Measurements from ENCODE around the gene PIGR.
A peak's percentile ranks its signal among the peaks of the same experiment; 100 is the strongest.

Gene PIGR

GRCh38 chr1:206958144-206958543 is 11.9 kb upstream of the PIGR start:
- DNase-seq (ENCODE audit: low read depth), result no peak

GRCh38 chr1:206957639-206958038 is 11.4 kb upstream of the PIGR start:
- DNase-seq (ENCODE audit: low read depth), result no peak

- DNase-seq (ENCODE audit: low read depth), result no peak
Measured at GRCh38 chr1:206955476-206956451, 9.5 kb upstream of the PIGR start.

- DNase-seq (ENCODE audit: low read depth), result no peak
Measured at GRCh38 chr1:206954459-206955342, 8.4 kb upstream of the PIGR start.

- DNase-seq (ENCODE audit: low read depth), result no peak
Measured at GRCh38 chr1:206953626-206954025, 7.4 kb upstream of the PIGR start.

- DNase-seq (ENCODE audit: low read depth), result no peak
Measured at GRCh38 chr1:206953126-206953525, 6.9 kb upstream of the PIGR start.

GRCh38 chr1:206952171-206952570 is 5.9 kb upstream of the PIGR start:
- DNase-seq (ENCODE audit: low read depth), result no peak

GRCh38 chr1:206951318-206952100 is 5.2 kb upstream of the PIGR start:
- no peak for DNase-seq (ENCODE audit: low read depth)

- DNase-seq (ENCODE audit: low read depth), result no peak
Measured at GRCh38 chr1:206949641-206950040, 3.4 kb upstream of the PIGR start.

- DNase-seq (ENCODE audit: low read depth), result no peak
Measured at GRCh38 chr1:206949208-206949607, 2.9 kb upstream of the PIGR start.

GRCh38 chr1:206947255-206947654 is 989 bp upstream of the PIGR start:
- DNase-seq (ENCODE audit: low read depth), result no peak

GRCh38 chr1:206945779-206946178 is 487 bp downstream of the PIGR start:
- DNase-seq (ENCODE audit: low read depth), result no peak

- DNase-seq (ENCODE audit: low read depth), result no peak
Measured at GRCh38 chr1:206944703-206945102, 1.6 kb downstream of the PIGR start.

GRCh38 chr1:206941766-206942418 is 4.4 kb downstream of the PIGR start:
- DNase-seq (ENCODE audit: low read depth), result no peak

- DNase-seq (ENCODE audit: low read depth), result no peak
Measured at GRCh38 chr1:206940588-206940936, 5.7 kb downstream of the PIGR start.

GRCh38 chr1:206939841-206940587 is 6.3 kb downstream of the PIGR start:
- DNase-seq (ENCODE audit: low read depth), result no peak

- DNase-seq (ENCODE audit: low read depth), result no peak
Measured at GRCh38 chr1:206939131-206939530, 7.1 kb downstream of the PIGR start.

- DNase-seq (ENCODE audit: low read depth), result no peak
Measured at GRCh38 chr1:206937425-206937824, 8.8 kb downstream of the PIGR start.

GRCh38 chr1:206935491-206936067 is 10.7 kb downstream of the PIGR start:
- DNase-seq (ENCODE audit: low read depth), result no peak

- DNase-seq (ENCODE audit: low read depth), result peak; percentile 27
Measured at GRCh38 chr1:206933333-206933945, 12.8 kb downstream of the PIGR start.

Data from T-helper 22 cell (primary cell).